WTC11 (cell line): Measurements from ENCODE around the gene DAG1. TPM values are rescaled to one million over a fixed set of nuclear protein-coding genes. Genes with fewer than 3 reads are reported as not detected.

Source experiments
- ATAC-seq: fragments of 200-7000 bp; cut with Tn5 transposase; 2 replicates; pipeline ENCODE4 v1.10.0; 2021; ENCODE audit warnings: mild to moderate bottlenecking, moderate library complexity
- CTCF ChIA-PET: fragments of 300-600 bp; sonication (Branson Sonifier 250); formaldehyde crosslinking; loops from one replicate; lab custom pipeline; 2021; ENCODE audit warnings: antibody characterized with exemption; lab: Charles Lee
- POLR2A ChIA-PET: fragments of 350-600 bp; sonication (Branson Sonifier 250); formaldehyde crosslinking; loops from one replicate; lab custom pipeline; 2021; ENCODE audit warnings: antibody characterized with exemption; lab: Charles Lee
- DNase-seq: peaks from one replicate; pipeline ENCODE4 v3.0.0; 2021; ENCODE audit warnings: low spot score
- H3K27ac Mint-ChIP-seq: 2 replicates; pipeline ENCODE4 v1.8.0; 2021; ENCODE audit warnings: mixed read lengths
- H3K27me3 Mint-ChIP-seq: 2 replicates; pipeline ENCODE4 v1.8.0; 2021; ENCODE audit warnings: low read depth, mild to moderate bottlenecking, moderate library complexity, mixed read lengths
- H3K36me3 Mint-ChIP-seq: 2 replicates; pipeline ENCODE4 v1.8.0; 2021; ENCODE audit warnings: mixed read lengths
- H3K4me1 Mint-ChIP-seq: 2 replicates; pipeline ENCODE4 v1.8.0; 2022; ENCODE audit warnings: mixed read lengths
- H3K4me3 Mint-ChIP-seq: 2 replicates; pipeline ENCODE4 v1.8.0; 2021; ENCODE audit warnings: mild to moderate bottlenecking, moderate library complexity, mixed read lengths
- H3K9me3 Mint-ChIP-seq: 2 replicates; pipeline ENCODE4 v1.8.0; 2021; ENCODE audit warnings: mixed read lengths
- CBFB ChIP-seq: sonication (generic); formaldehyde crosslinking; IDR thresholded peaks from 2 replicates; pipeline ENCODE4 v1.8.1; 2022; ENCODE audit warnings: mild to moderate bottlenecking, low read depth, missing genetic modification reagents
- NR2C2 ChIP-seq: sonication (generic); formaldehyde crosslinking; IDR thresholded peaks from 2 replicates; pipeline ENCODE4 v1.8.0; 2022; ENCODE audit warnings: mild to moderate bottlenecking, missing genetic modification reagents
- PRRX2 ChIP-seq: fragments of 250-450 bp; sonication (Bioruptor Pico); IDR thresholded peaks from 2 replicates; pipeline ENCODE4 v1.8.0; 2021; ENCODE audit warnings: mild to moderate bottlenecking
- SP1 ChIP-seq: sonication (generic); formaldehyde crosslinking; conservative IDR thresholded peaks from 2 replicates; pipeline ENCODE4 v1.8.1; 2022; ENCODE audit warnings: missing genetic modification reagents
- TEAD1 ChIP-seq: sonication (generic); formaldehyde crosslinking; IDR thresholded peaks from 2 replicates; pipeline ENCODE4 v1.8.0; 2022; ENCODE audit warnings: mild to moderate bottlenecking, missing genetic modification reagents
- TEAD4 ChIP-seq: sonication (generic); formaldehyde crosslinking; IDR thresholded peaks from 2 replicates; pipeline ENCODE4 v1.8.0; 2022; ENCODE audit warnings: mild to moderate bottlenecking, missing genetic modification reagents
- ZNF121 ChIP-seq: sonication (generic); formaldehyde crosslinking; IDR thresholded peaks from 2 replicates; pipeline ENCODE4 v1.8.0; 2023; ENCODE audit warnings: missing genetic modification reagents
- ZNF263 ChIP-seq: sonication (generic); formaldehyde crosslinking; IDR thresholded peaks from 2 replicates; pipeline ENCODE4 v1.8.1; 2022; ENCODE audit warnings: low read depth, mild to moderate bottlenecking, moderate library complexity, missing genetic modification reagents
- ZNF396 ChIP-seq: fragments of 250-450 bp; sonication (Bioruptor Pico); IDR thresholded peaks from 2 replicates; pipeline ENCODE4 v1.8.0; 2021; ENCODE audit warnings: mild to moderate bottlenecking, moderate library complexity, borderline replicate concordance
- total RNA-seq: library from RNA; stranded (reverse); gene quantifications from 3 replicates; pipeline ENCODE4 v1.2.3, GENCODE V29; 2021
- TF ChIP-seq, protein P1 (sequence below): fragments of 250-450 bp; sonication (Bioruptor Pico); IDR thresholded peaks from 2 replicates; pipeline ENCODE4 v1.9.0; 2021; ENCODE audit warnings: mild to moderate bottlenecking
- TF ChIP-seq, protein P2 (sequence below): fragments of 250-450 bp; sonication (Bioruptor Pico); IDR thresholded peaks from 2 replicates; pipeline ENCODE4 v1.9.0; 2021; ENCODE audit warnings: moderate library complexity, mild to moderate bottlenecking, inconsistent platforms, borderline replicate concordance
- TF ChIP-seq, protein P3 (sequence below): sonication (generic); formaldehyde crosslinking; IDR thresholded peaks from 2 replicates; pipeline ENCODE4 v1.8.0; 2022; ENCODE audit warnings: mild to moderate bottlenecking, missing genetic modification reagents
- TF ChIP-seq, protein P4 (sequence below): sonication (generic); formaldehyde crosslinking; IDR thresholded peaks from 2 replicates; pipeline ENCODE4 v1.8.0; 2023; ENCODE audit warnings: mild to moderate bottlenecking, missing genetic modification reagents

The DAG1 gene
- total RNA-seq, 1 experiment from 2014 or later: 115 TPM

DNA sequence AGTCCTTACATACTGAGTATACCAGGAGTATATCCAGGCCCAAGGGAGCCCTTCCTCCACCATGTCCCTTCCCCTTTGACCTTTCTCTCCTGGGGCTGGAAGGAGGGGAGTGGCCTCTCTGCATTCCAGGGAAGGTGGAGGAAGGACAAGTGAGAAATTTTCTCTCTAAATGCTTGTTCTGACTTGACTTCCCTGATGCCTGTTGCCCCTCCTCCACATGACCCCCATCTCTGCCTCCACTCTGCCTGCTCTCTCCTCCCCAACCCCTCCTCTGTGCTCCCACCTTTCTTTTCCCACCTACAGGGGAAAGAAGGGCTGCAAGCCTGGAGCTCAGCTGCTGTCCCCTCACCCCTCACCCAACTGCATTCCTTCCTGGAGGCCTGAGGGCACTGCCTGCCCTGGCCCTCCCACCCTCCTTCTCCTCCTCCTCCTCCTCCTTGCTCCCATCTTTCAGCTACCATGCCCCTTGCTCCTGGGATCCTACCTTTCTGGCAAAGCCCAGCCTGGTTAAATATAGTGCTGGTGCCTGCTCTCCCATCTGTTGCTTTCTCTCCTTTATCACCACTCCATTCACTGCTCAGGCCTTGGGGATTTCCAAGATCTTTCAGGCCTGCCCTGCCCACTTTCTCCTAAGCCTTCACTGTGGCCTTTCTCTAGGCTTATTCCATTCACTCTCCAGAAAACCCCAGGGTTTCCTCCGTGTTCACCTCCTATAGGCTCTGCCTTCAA lies 8.5 kb upstream of the DAG1 start:
- no peaks in the 10 kb centered on the region for H3K9me3 Mint-ChIP-seq

DNA sequence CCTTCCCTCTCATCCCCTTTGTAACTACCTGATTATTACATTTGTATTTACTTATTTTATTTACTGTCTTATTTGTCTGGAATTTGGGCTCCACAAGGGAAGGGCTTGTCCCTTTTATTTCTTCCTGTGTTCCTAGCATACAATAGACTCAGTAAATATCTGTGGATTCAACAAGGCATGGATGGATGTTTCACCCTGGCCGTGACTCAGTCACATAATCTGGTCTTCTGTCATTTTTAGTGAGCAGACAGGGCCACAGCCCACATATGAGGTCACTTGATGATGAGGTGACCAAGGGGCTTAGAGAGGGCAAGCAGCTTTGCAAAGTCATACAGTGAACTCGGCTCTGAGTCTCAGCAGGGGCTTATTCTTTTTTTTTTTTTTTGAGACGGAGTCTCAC lies 7.8 kb upstream of the DAG1 start:
- ATAC-seq: no peak
- Mint-ChIP-seq H3K9me3 (no peaks in the 10 kb centered on the region), H3K4me1 (peaks cover 47% of the 10 kb centered on the region), H3K4me3 (no peak overlapping the region; the same call in 1 of the 2 replicates), H3K27ac (peak overlapping the region; percentile 99), H3K27me3 (no peaks in the 10 kb centered on the region; the same call in 1 of the 2 replicates), H3K36me3 (no peaks in the 10 kb centered on the region)
- no peak for DNase-seq
- TF ChIP-seq ZNF396 (CRISPR knock-in tag): no peak
- no peak for TF ChIP-seq PRRX2 (CRISPR knock-in tag)
- ChIA-PET CTCF (interaction anchor here (0.6 to 4.1 kb wide), 9 partner anchors 7 to 377 kb away, joined by 3 to 33 read pairs (median 3); partner anchors contain the start of genes DAG1, KLHDC8B and QRICH1), POLR2A (interaction anchor here (0.6 to 6.7 kb wide), 2 partner anchors 8 to 22 kb away, joined by 5 to 125 read pairs; partner anchors contain the start of gene DAG1)

More for the DNA sequence above, 8.5 kb upstream of the DAG1 start:
- POLR2A ChIA-PET: interaction anchor here (0.6 to 6.7 kb wide), 4 partner anchors 9 to 845 kb away, joined by 5 to 125 read pairs (median 6); partner anchors contain the start of gene DAG1
- H3K27ac Mint-ChIP-seq: peak overlapping the region; percentile 99
- ATAC-seq (peak; percentile 79), DNase-seq (peak; percentile 67)
- H3K4me3 Mint-ChIP-seq: peak overlapping the region; percentile 26
- CTCF ChIA-PET: interaction anchor here (0.6 to 4.1 kb wide), 9 partner anchors 8 to 378 kb away, joined by 3 to 33 read pairs (median 3); partner anchors contain the start of genes DAG1, KLHDC8B and QRICH1
- peaks cover 47% of the 10 kb centered on the region for H3K4me1 Mint-ChIP-seq
- TF ChIP-seq, protein P1, sequence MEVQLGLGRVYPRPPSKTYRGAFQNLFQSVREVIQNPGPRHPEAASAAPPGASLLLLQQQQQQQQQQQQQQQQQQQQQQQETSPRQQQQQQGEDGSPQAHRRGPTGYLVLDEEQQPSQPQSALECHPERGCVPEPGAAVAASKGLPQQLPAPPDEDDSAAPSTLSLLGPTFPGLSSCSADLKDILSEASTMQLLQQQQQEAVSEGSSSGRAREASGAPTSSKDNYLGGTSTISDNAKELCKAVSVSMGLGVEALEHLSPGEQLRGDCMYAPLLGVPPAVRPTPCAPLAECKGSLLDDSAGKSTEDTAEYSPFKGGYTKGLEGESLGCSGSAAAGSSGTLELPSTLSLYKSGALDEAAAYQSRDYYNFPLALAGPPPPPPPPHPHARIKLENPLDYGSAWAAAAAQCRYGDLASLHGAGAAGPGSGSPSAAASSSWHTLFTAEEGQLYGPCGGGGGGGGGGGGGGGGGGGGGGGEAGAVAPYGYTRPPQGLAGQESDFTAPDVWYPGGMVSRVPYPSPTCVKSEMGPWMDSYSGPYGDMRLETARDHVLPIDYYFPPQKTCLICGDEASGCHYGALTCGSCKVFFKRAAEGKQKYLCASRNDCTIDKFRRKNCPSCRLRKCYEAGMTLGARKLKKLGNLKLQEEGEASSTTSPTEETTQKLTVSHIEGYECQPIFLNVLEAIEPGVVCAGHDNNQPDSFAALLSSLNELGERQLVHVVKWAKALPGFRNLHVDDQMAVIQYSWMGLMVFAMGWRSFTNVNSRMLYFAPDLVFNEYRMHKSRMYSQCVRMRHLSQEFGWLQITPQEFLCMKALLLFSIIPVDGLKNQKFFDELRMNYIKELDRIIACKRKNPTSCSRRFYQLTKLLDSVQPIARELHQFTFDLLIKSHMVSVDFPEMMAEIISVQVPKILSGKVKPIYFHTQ (CRISPR knock-in tag): no peak
- TF ChIP-seq TEAD4 (CRISPR knock-in tag): peak; percentile 49; the same call in 1 of the 2 replicates
- peak; percentile 66; the same call in 1 of the 2 replicates for TF ChIP-seq ZNF263 (CRISPR knock-in tag)
- no peak for TF ChIP-seq CBFB (CRISPR knock-in tag)
- TF ChIP-seq NR2C2 (CRISPR knock-in tag): 0 out of 2 replicates have a peak, but pooled peaks have one; percentile 50
- TF ChIP-seq ZNF121 (CRISPR knock-in tag): no peak
- peak; percentile 87; the same call in 1 of the 2 replicates for TF ChIP-seq TEAD1
- no peak for TF ChIP-seq SP1 (CRISPR knock-in tag)
- TF ChIP-seq, protein P2, sequence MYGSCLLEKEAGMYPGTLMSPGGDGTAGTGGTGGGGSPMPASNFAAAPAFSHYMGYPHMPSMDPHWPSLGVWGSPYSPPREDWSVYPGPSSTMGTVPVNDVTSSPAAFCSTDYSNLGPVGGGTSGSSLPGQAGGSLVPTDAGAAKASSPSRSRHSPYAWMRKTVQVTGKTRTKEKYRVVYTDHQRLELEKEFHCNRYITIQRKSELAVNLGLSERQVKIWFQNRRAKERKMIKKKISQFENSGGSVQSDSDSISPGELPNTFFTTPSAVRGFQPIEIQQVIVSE (CRISPR knock-in tag): no peak
- TF ChIP-seq, protein P3, sequence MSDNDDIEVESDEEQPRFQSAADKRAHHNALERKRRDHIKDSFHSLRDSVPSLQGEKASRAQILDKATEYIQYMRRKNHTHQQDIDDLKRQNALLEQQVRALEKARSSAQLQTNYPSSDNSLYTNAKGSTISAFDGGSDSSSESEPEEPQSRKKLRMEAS (CRISPR knock-in tag): peak; percentile 56; the same call in 1 of the 2 replicates
- TF ChIP-seq, protein P4, sequence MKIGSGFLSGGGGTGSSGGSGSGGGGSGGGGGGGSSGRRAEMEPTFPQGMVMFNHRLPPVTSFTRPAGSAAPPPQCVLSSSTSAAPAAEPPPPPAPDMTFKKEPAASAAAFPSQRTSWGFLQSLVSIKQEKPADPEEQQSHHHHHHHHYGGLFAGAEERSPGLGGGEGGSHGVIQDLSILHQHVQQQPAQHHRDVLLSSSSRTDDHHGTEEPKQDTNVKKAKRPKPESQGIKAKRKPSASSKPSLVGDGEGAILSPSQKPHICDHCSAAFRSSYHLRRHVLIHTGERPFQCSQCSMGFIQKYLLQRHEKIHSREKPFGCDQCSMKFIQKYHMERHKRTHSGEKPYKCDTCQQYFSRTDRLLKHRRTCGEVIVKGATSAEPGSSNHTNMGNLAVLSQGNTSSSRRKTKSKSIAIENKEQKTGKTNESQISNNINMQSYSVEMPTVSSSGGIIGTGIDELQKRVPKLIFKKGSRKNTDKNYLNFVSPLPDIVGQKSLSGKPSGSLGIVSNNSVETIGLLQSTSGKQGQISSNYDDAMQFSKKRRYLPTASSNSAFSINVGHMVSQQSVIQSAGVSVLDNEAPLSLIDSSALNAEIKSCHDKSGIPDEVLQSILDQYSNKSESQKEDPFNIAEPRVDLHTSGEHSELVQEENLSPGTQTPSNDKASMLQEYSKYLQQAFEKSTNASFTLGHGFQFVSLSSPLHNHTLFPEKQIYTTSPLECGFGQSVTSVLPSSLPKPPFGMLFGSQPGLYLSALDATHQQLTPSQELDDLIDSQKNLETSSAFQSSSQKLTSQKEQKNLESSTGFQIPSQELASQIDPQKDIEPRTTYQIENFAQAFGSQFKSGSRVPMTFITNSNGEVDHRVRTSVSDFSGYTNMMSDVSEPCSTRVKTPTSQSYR: peak; percentile 74; the same call in 1 of the 2 replicates
- H3K27me3 Mint-ChIP-seq: no peaks in the 10 kb centered on the region; the same call in 1 of the 2 replicates
- H3K36me3 Mint-ChIP-seq: no peaks in the 10 kb centered on the region
